Tibial nerve (tissue), 4 donors: ENCODE measurements around the gene SULT1A1. TPM values are rescaled to one million over a fixed set of nuclear protein-coding genes. Genes with fewer than 3 reads are reported as not detected.
A peak's percentile ranks its signal among the peaks of the same experiment; 100 is the strongest.
"Not testable (repeated sequence)": the region's sequence is repeated elsewhere in the genome, so short reads cannot be mapped to it uniquely, and the experiment has no call there.

Source experiments
- DNase-seq, 2 donors: peaks; one replicate each; pipeline ENCODE4 v3.0.0-alpha.2; 2019; ENCODE audit warnings: low spot score in 2 of 2
- H3K27ac ChIP-seq, 4 donors: fragments of 200-600 bp; sonication (generic) in 3 of 4; one replicate each; pipeline ENCODE4 v1.5.1; 2017 to 2019; ENCODE audit warnings: mild to moderate bottlenecking in 1 of 4
- H3K27me3 ChIP-seq, 2 donors: fragments of 200-600 bp; sonication (generic) in 1 of 2; one replicate each; pipeline versions ENCODE4 v1.5.1 to v1.6.0; 2017 to 2019
- H3K36me3 ChIP-seq, 3 donors: fragments of 200-600 bp; sonication (generic); one replicate each; pipeline ENCODE4 v1.5.1; 2018 to 2019
- H3K4me1 ChIP-seq, 4 donors: fragments of 200-600 bp; sonication (generic) in 3 of 4; one replicate each; pipeline ENCODE4 v1.5.1; 2017 to 2019
- H3K4me3 ChIP-seq, 4 donors: fragments of 200-600 bp; sonication (generic) in 3 of 4; one replicate each; pipeline ENCODE4 v1.5.1; 2017 to 2019; ENCODE audit warnings: mild to moderate bottlenecking in 1 of 4, moderate library complexity in 1 of 4
- H3K9me3 ChIP-seq, 4 donors: fragments of 200-600 bp; sonication (generic) in 3 of 4; one replicate each; pipeline ENCODE4 v1.5.1; 2017 to 2019
- CTCF ChIP-seq, 5 experiments: fragments of 200-600 bp in 3 of 5; fragments of 450-650 bp in 2 of 5; sonication (generic) in 3 of 5; IDR thresholded peaks; one replicate each; pipeline ENCODE4 v1.5.1; 2016 to 2019; ENCODE audit warnings: antibody characterized with exemption in 5 of 5, mild to moderate bottlenecking in 3 of 5, moderate library complexity in 2 of 5
- EP300 ChIP-seq, 2 donors: sonication (generic); formaldehyde crosslinking; IDR thresholded peaks; one replicate each; pipeline ENCODE4 v1.6.1; 2017; ENCODE audit warnings: antibody characterized with exemption in 2 of 2, mild to moderate bottlenecking in 1 of 2
- POLR2A ChIP-seq, 2 donors: fragments of 450-650 bp; IDR thresholded peaks; one replicate each; pipeline ENCODE4 v1.6.1; 2017; ENCODE audit warnings: antibody characterized with exemption in 2 of 2, mild to moderate bottlenecking in 2 of 2, moderate library complexity in 2 of 2
- WGBS, 2 donors: methylation state at CpG; one replicate each; pipeline ENCODE4 v1.1.5; 2018; 5-methylcytosine and 5-hydroxymethylcytosine counted together
- total RNA-seq, 4 donors: library from RNA; depleted of rRNA; stranded (reverse); fragments of >200 nt; gene quantifications; one replicate each; pipeline ENCODE4 v1.1.0, GENCODE V29; 2016

SULT1A1 gene
- total RNA-seq, 4 donors from 2014 or later = 30.9 to 59.8 (median 43.7) TPM

- no peak for DNase-seq
- Histone ChIP-seq H3K27ac (peak overlapping the region in 2 of 4 donors; percentile 35 to 73), H3K27me3 (no peaks in the 10 kb centered on the region), H3K36me3 (peaks cover 0 to 26% (median 0%) of the 10 kb centered on the region in 3 donors), H3K4me1 (peaks cover 0 to 22% (median 3%) of the 10 kb centered on the region in 4 donors), H3K9me3 (no peaks in the 10 kb centered on the region), H3K4me3 (no peak overlapping the region)
- TF ChIP-seq POLR2A (IDR thresholded peaks at IDR 0.05) (no peak), EP300 (IDR thresholded peaks at IDR 0.05) (no peak), CTCF (IDR thresholded peaks at IDR 0.05) (no peak)
- WGBS, 2 donors = 73 to 76% methylated on average over 10 of the region's 10 CpGs
These were observed 849 bp upstream of the SULT1A1 start for GRCh38 chr16:28610595-28611191.

DNA sequence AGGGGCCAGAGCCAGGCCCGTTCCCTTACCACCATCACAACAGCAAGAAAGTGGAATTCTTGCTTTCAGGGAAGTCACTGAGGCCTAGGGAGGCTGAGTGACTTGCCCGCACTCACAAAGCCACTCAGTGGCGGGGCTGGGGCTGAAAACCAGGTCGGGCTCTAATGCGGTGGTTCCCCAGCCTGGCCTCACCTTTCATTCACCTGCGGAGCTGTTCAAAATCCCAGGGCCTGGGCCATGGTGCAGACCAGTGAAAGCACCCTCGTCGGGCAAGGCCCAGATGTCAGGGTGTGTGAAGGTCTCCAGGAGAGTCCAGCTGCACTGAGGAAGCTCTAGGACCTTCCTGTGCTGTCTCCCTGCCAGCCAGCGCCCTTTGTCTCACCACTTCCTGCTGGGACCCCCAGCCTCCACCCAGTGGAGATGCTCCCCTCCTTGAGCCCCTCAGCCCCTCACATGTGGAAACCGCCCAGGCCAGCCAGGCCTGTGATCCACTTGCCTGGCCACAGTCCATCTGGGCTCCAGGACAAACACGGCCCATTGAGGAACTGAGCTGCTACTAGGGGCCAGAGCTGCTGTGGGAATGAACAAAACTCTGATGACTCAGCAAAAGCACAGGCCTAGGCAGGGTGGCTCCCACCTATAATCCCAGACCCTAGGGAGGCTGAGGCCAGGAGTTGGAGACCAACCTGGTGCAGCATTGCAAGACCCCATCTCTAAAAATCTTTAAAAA lies 812 bp downstream of the SULT1A1 start:
- Histone ChIP-seq H3K4me3 (peak overlapping the region; percentile 22 to 53 (median 25)), H3K4me1 (peaks cover 0 to 22% (median 3%) of the 10 kb centered on the region in 4 donors), H3K36me3 (peaks cover 0 to 43% (median 0%) of the 10 kb centered on the region in 3 donors), H3K27ac (peak overlapping the region in 2 of 4 donors; percentile 73 to 75)
- peak in 1 of 2 donors; percentile 3 for DNase-seq
- not testable (repeated sequence) for H3K27me3 ChIP-seq, H3K9me3 ChIP-seq
- 70 to 71% methylated on average over 8 to 11 of the region's 11 CpGs for WGBS, 2 donors

DNA sequence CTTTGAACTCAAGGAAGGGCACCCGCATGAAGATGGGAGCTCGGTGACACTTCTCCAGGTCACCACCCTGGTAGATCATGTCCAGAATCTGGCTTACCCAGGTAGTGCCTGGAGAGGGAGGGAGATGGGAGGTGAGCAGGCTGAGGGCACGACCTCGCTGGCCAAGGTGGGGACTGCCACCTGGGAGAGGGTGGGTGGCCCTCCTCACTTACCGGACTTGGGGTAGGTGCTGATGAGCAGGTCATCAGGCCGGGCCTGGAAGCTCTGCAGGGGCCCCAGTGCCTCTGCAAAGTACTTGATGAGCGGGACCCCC lies 1.4 kb downstream of the SULT1A1 start:
- not testable (repeated sequence) for H3K27ac ChIP-seq, H3K4me3 ChIP-seq, H3K9me3 ChIP-seq
- peaks cover 0 to 22% (median 3%) of the 10 kb centered on the region in 4 donors for H3K4me1 ChIP-seq
- H3K27me3 ChIP-seq = peaks cover 0 to 10% of the 10 kb centered on the region in 2 donors
- DNase-seq = peak in 1 of 2 donors; percentile 2
- H3K36me3 ChIP-seq = peaks cover 0 to 49% (median 0%) of the 10 kb centered on the region in 3 donors
- 94 to 96% methylated on average over 6 to 7 of the region's 7 CpGs for WGBS, 2 donors

- 92 to 94% methylated on average over 10 of the region's 10 CpGs for WGBS, 2 donors
- not testable (repeated sequence) for H3K4me3 ChIP-seq, DNase-seq, H3K27ac ChIP-seq, H3K9me3 ChIP-seq
- Histone ChIP-seq H3K4me1 (peaks cover 0 to 22% (median 3%) of the 10 kb centered on the region in 4 donors), H3K27me3 (peaks cover 0 to 15% of the 10 kb centered on the region in 2 donors), H3K36me3 (peaks cover 0 to 51% (median 0%) of the 10 kb centered on the region in 3 donors)
These were observed 2.0 kb downstream of the SULT1A1 start for GRCh38 chr16:28607681-28608495.

GRCh38 chr16:28607116-28607623 lies 2.7 kb downstream of the SULT1A1 start:
- no peak for DNase-seq

More at GRCh38 chr16:28607116-28607623, 2.7 kb downstream of the SULT1A1 start:
- H3K36me3 ChIP-seq = peaks cover 0 to 51% (median 0%) of the 10 kb centered on the region in 3 donors
- no peaks in the 10 kb centered on the region for H3K9me3 ChIP-seq
- TF ChIP-seq EP300 (IDR thresholded peaks at IDR 0.05) (no peak), POLR2A (IDR thresholded peaks at IDR 0.05) (no peak), CTCF (IDR thresholded peaks at IDR 0.05) (no peak)
- H3K4me1 ChIP-seq = peaks cover 0 to 22% (median 3%) of the 10 kb centered on the region in 4 donors
- no peak overlapping the region for H3K4me3 ChIP-seq
- peaks cover 0 to 20% of the 10 kb centered on the region in 2 donors for H3K27me3 ChIP-seq
- no peak overlapping the region for H3K27ac ChIP-seq
- WGBS, 2 donors = 96 to 100% methylated on average over 9 of the region's 9 CpGs
